HG03095 (cell line): ENCODE results near the gene LCLAT1.
"Not testable (repeated sequence)": the region's sequence is repeated elsewhere in the genome, so short reads cannot be mapped to it uniquely, and the experiment has no call there.

Experiments
- ATAC-seq: cut with Tn5 transposase; IDR thresholded peaks from one replicate; pipeline ENCODE4 v1.9.1; 2021; ENCODE audit warnings: moderate library complexity; ENCODE audit not compliant: unreplicated experiment

The LCLAT1 gene

DNA sequence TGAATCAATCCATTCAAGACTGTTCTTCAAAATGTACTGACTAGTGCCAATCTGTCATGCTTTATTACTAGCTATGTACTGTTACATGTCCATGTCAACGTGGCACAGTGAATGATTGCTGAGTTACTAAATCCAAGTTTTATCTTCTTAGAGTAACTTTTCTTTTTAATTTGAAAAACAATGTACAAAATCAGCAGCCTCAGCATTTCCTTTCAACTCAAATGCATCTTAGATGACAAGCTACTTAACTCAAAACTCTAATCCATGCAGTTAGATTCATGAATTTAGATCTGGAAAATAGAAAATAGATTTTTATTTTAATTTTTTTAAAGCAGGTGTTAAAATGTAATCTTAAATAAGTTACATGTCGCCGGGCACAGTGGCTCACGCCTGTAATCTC lies 186.0 kb downstream of the LCLAT1 start:
- ATAC-seq: no peak

DNA sequence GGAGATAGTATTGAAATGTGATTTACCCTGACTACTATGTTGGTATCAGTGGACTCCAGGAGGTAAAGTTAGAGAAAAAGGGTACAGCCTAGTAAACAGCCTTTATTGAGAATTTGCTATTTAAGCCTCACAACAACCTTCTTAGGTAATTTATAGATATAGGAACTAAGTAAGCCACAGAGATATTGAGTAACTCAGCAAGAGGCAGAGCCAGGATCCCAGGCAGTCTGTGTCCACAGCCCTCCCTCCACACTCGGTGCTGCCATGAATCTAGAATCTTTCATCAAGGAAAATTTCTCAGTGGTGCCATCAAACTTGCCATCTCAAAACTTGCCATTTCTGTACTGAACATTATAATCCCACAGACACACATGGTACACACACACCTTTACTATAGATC lies 189.3 kb downstream of the LCLAT1 start:
- no peak for ATAC-seq

DNA sequence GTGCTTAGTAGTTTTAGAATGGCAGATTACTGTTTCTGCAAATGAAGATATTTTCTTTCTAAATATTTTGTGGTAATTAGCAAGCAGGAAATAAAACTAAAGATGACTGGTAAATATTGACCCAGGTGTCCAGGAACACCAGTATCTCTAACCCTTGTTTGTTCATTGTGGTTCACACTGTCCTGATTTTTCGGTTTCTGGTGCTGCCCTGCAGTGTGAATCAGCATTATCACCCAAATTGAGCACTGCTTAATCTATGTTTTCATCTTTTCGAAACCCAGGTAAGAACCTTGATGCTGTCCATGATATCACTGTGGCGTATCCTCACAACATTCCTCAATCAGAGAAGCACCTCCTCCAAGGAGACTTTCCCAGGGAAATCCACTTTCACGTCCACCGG lies 192.8 kb downstream of the LCLAT1 start:
- no peak for ATAC-seq

DNA sequence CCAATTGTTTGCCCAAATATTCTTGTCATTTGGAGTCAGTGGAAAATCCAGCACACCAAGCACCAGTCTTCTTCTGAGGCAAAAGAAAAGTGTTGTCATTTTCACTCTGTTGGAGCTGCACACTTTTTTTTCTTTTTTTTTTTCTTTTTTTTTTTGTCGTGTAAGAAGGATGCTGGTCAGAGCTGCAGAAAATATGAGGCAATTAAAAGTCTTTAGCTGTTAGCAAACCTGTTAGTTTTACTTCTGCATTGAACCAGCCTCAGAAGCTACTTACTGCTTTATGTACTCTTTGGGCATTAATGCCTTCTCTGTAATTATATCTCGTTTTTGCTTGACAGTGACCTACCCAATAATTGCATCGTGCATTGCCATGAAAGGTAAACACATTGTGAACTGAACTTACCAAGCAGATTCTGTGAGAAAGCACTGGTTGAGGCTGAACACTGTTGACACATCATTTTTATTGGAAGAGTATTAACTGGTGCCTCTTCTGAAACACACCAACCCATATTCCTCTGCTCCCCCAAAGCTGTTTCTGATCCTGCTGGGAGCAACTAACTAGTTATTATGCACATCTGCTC lies 194.8 kb downstream of the LCLAT1 start:
- ATAC-seq: no peak

DNA sequence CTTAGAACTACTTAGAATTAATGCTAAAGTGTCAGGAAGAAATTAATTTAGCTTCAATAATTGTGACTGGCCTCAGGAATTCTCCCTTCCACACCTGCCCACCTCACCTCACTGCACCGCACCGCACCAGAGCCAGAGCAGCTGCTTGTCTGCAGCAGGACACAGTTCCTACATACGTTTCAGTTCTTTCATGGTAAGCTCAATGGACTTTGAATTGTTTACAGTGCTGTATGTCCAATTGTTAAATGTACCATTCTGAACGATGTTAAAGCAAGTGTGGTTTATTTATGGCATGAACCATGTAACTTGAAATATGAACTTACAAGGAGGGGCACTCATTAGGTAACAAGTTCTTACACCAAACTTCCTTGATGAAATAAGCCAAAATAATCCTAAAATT lies 196.0 kb downstream of the LCLAT1 start:
- not testable (repeated sequence) for ATAC-seq

DNA sequence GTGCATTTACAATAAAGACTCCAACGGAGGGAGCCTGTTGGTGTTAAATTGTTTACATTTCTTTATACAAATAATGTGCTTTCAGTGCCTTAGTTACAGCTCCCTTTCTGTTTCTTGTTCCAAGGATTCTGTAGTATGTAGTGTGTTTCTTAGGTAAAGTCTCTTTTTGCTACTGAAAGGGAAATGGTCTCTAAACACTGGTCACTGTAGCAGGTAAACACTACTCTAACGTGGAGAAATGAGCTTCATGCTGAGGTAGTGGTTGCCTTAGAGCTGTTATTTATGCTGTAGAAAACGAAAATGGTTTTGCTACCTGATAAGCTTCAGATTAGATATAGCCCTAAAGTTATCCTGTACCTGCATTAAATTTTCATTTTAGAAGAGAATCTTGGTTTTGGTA lies 196.6 kb downstream of the LCLAT1 start:
- ATAC-seq: no peak

DNA sequence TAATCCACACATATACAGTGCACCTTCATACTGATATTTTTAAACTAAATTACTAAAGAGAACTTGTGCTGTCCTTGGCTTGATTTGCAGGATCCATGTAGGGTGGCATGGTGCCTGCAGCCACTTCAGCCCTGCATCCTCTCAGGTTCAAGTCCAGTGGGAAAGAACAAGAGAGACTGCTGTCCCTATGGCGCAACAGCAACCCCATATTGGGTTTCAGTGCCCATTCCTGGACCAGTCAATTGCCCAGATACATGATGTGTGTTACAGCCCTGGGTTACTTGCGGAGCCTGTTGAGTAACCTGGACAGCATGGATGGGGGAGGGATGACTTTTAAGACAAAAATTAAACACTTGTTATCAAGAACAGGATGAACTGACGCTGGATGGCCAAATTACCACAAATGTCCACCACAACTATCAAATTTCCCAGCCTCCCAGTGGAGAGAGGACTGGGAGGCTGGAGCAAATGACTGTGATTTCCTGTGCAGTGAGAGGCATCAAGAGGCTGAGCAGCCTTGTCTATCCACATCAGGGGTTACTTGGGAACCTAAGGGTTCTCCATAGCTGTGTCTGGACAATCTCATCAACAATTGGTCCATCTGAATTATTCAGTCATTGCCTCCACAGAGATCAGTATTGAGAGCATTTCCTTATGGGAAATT lies 198.2 kb downstream of the LCLAT1 start:
- ATAC-seq: no peak

DNA sequence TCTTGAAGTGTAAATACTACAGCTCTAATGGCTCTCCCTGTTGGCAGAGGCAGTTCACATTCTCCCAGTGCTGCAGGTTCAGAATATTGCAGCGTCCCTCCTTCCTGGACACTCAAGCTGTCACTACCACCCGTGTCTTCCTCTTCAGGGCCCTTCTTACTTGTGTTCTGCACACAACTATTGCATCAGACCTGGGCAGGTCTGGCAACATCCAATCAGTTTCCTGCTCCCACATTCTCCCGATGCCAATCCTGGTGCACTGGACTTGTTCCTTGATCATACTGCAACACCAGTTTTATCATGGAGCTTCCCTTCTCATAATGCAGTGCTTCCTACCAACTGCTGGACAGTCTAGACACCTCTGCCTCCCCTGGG lies 198.7 kb downstream of the LCLAT1 start:
- no peak for ATAC-seq

DNA sequence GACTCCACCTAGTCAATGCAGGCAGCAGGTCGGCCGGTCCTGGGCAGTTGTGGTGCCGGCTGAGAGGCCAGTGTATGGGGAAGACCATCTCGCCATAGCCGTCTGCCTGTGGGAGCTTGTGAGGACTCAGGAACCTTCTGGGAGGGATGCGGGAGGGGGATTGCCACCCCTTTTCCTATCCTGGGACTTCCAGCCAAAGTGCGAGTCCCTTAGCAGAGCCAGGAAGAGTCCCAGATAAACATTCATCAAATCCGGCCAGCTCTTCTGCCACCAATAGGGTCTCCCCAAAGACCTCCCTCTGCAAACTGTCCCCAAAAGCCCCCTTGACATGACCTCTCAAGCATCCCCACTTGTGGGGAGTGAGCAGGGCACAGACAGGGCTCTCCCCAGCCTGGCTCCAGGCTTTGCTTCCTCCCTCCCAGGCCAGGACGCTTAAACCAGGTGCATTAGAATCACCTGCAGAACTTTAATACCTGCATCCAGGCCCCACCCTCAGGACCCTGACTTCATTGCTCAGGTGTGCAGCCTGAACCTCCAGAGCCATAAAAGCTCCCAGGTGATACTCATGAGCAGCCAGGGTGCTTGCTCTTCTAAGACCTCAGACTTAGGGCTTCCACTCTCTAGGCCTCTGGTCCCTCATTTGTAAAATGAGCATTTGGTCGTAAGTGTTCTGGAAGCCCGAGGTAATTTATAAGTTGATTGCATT lies 200.9 kb downstream of the LCLAT1 start:
- no peak for ATAC-seq

DNA sequence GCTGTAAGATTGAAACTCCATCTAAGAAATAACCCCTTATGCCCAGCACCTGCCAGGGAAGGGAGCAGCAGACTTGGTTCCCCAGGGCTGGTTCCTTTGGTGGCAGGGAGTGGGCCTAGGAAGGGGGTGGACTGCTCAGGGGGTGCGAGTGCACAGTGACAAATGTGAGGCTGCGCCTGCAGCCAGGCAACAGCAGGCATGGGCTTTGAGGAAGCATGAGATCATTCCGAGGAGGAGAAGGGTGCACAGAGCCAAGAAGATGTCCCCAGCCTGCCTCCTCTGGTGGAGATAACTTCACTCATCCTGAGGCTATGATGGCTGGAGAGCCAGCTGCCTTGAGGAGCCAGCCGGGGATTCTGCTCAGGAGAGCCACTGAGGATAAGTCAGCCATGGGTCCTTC lies 202.2 kb downstream of the LCLAT1 start:
- no peak for ATAC-seq

DNA sequence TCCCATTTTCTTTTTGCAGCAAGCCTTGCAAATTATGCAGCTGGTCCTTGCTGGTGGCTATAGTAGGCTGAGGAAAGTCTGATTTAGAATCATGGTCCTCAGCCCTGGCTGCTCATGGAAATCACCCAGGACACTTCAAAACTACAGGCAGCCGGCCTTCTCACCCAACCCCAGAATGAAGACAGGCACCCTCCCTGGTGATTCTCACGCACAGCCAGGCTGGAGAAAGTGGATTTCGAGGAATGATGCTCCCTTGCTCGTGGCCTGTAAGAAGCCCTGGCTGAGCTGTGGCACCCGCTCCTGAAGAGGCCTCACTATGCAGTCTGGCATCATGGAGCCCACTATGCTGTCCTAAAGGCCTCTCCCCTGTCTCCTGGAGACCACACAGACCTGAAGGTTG lies 202.8 kb downstream of the LCLAT1 start:
- ATAC-seq: no peak

DNA sequence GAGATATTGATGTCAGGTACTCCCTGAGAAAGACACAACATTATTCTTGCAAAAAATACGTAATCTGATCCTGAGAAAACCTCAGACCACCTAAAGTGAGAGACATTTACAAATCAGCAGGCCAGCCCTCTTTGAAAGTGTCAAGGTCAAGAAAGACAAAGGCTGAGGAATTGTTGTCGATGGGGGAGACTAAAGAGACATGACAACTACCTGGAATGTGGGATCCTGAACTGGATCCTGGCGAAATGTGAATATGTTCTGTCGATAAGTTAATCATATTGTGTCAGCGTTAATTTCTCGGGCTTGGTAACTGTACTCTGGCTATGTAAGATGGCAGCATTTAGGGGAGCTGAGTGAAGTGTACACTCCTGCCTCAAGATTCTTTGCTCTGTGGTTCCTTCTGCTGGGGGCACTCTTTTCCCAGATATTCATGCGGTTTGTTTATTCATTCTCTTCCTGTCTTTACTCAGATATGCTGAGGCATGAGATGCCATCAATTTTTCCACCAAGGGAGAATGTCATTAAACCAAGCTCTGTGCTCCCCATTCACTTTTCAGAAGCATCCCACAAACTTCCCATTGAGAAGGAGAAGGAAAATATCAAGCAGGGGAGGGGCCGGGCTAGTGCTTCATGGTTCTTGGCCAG lies 205.3 kb downstream of the LCLAT1 start:
- ATAC-seq: no peak

DNA sequence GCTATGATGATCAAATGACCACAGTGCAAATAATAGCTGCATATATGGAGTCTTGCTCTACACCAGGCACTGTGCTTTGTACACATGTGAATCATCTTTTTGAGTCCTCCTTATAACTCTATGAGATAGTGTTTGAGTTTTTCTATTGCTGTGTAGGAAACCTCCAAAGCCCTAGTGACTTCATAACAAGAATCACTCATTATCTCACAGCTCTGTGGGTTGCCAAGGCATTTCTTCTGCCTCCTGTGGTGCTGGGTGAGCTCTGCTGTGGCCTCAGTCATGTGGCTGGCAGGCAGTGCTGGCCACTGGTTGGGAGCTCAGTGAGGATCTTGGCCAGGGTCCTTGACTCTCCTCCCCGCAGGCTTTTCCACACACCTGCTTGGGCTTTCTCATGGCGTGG lies 206.8 kb downstream of the LCLAT1 start:
- no peak for ATAC-seq

DNA sequence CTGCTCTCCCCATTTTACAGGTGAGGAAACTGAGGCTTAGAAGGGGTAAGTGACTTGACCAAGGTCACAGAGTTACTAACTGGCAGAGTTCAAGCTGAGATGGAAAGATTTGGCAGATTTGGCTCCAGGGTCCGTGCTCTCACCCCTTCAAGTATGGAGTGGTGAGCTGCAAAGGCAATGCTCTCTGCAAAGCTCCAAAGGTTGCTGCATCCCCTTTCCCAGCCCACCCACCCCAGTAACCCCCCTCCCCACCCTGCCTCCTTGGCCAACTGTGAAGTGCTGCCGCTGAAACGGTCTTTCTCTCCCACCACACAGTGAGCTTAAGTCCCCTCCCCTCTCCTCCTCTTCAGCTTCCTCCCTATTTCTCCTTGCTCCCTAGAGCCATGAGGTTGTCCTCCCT lies 207.4 kb downstream of the LCLAT1 start:
- no peak for ATAC-seq

DNA sequence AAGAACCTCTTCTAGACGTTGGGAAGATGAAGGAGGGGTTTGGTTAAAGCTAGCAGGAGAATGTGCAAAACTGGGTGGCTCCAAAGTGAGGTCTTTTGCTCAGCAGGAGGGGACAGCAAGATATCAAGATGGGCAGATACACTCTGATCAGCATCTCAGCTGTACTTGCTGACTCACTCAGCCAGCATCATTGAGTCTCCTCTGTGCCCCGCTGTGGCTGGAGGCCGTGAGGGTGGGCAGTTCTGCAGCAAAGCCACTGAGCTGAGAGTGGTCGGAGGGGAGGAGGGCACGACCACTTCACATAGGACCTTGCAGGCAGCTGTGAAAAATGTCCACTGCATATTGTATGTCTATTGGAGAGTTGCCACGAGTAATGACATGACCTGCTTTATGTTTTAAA lies 208.2 kb downstream of the LCLAT1 start:
- ATAC-seq: no peak

DNA sequence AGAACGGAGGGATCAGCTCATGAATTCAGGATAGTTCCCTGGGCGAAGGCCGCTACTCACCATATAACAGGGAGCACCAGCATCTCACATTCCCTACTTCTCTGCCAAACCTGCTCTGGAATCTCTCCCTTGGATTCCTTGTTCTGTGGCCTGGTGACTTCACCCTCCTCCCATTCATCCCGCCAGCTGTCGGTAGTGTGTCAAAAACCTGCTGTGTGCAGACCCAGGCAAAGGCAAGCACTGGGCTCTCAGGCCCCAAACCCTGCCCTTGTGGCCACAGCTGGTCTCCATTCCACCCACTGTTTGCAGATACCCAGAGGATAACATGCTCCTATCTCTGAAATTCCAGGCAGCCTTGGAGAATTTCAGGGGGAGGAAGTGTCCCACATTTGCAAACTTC lies 208.6 kb downstream of the LCLAT1 start:
- ATAC-seq: no peak

DNA sequence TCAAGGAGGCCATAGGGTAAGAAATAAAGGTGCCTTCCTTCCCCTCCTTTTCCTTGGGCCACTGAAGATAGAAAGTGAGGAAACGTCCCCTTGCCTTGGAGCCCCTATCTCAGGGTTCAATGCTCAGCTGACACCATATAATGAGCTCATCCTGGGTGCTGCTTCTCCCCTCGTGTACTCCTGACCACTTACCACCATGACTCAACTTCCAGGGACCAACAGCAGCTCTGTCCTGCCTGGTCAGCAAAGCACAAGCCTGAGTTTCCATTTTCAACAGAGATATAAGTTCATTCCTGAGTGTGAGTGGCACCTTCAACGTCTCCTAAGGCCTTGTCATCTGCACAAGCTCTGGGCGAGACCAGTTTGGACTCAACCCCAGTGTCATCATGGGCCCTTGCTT lies 209.0 kb downstream of the LCLAT1 start:
- ATAC-seq: no peak

DNA sequence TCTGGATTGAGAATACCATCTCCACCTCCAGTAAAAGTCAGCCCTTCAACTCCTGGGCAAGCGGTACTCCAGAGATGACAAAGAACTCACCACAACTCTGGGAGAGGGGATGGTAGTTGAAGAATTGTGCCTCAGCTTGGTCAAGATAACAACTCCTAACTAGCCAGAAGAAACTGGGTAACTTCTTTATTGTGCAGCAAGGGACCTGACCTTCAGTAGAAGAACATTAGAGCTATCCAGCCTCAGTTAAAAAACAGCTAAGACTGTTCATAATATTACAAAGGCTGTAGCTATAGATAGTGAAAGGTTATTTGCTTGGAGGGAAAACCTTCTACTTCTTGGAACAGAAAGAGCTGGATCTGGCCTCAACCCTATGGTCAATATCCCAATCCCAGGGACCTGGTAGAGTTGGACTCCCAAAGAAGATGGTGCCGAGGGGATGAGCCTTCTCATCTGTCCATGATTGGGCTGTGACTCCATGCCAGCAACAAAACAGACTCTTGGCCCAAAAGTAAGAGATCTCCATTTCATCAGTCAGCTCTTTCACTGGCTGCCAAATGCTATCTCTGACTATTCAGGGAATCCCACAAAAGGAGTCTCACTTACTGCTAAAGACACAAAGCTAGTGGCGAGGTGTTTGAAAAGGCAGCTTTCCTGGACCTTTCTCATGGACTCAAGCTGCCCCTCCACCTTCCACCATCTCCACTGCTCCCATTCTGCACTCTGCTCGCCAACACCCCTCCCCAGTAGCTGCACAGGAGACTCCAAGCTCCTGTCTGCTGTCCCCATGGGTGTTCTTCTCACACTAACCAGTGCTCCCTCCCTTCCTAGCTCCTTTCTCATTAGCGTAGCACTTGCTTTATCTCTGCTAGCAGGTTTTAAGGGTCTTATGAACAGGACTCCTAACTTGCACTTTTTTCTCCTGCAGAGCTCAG lies 214.4 kb downstream of the LCLAT1 start:
- ATAC-seq: no peak

DNA sequence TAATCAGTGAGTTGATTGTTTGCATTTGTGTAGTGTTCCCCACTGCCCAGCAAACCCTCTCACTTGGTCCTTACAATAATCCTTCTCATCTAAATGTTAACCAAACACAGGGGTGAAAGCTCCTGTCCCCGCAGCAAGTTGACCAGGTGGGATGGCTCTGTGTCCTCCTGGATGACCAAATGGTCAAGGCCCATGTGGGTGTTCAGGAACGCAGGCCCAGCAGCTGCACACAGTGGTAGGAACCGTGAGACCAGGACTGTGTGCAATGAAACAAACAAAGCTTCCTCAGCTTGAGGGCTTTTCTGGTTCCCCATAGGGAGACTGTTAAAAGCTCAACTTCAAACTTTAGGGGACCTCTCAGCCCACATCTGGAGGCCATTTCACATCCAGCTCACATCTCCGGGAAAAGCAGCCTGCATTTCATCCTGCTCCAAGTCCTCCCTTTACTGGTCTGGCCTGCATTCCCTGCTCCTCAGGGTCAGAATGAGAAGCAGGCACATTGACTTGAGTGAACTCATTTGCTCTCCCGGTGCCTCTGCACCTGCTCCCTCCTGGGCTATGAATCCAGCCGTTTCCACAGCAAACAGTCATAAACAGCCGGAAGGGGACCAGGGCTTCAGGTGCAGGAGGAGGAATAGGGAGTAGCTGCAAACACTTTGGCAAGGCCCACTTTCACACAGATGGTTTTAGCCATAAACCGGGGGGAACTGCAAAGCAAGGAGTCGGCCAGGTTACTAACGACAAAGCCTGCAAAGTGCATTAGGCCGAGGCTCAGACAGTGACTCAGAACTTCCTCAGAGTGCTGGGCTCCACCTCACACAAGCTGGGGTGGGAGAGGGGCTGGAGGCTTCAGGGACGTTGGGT lies 215.5 kb downstream of the LCLAT1 start:
- no peak for ATAC-seq

DNA sequence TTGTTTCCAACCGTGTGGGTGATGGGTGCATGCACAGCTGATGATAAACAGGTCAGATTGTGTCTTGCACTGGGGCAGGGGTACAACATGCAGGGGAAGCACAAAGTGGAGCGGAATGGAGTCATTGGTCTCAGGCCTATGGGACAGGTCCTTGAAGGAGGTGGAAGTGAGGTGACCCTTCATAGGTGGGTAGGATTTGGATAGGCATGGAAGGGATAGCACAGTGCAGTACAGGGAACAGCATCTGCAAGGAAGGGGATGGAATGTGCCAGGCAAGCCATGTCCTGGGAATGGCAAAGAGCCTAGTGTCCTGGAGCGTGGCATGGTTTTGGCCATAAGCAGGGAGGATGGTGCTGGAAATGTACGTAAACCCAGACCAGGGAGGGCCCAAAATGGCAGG lies 216.3 kb downstream of the LCLAT1 start:
- no peak for ATAC-seq
